HepG2 (cell line): Measurements from ENCODE around the gene NINL. TPM values are rescaled to one million over a fixed set of nuclear protein-coding genes. Genes with fewer than 3 reads are reported as not detected.

Experiments
- ASH2L ChIP-seq: fragments of 300-600, 200-600 bp; sonication (generic); IDR thresholded peaks from 2 replicates; pipeline ENCODE4 v1.7.0; 2017; ENCODE audit warnings: low read depth, mild to moderate bottlenecking, moderate library complexity, mixed read lengths, low read length; ENCODE audit not compliant: insufficient read length
- ATF7-NPFF ChIP-seq: sonication (generic); formaldehyde crosslinking; IDR thresholded peaks from 2 replicates; pipeline ENCODE4 v1.8.1; 2023; ENCODE audit warnings: mild to moderate bottlenecking, low read depth, missing genetic modification reagents, moderate library complexity
- CREM ChIP-seq, 2 experiments: sonication (generic) in 1 of 2; formaldehyde crosslinking in 1 of 2; IDR thresholded peaks; 2 replicates each; pipeline versions ENCODE4 v1.4.0 to v1.6.1; 2016 to 2020; ENCODE audit warnings: antibody characterized with exemption in 1 of 2, mild to moderate bottlenecking in 1 of 2, missing genetic modification reagents in 1 of 2
- ELK4 ChIP-seq: sonication (generic); formaldehyde crosslinking; IDR thresholded peaks from 2 replicates; pipeline ENCODE4 v1.9.0; 2021; ENCODE audit warnings: missing genetic modification reagents, borderline replicate concordance
- HMG20A ChIP-seq: IDR thresholded peaks from 2 replicates; pipeline ENCODE4 v1.6.1; 2016; ENCODE audit warnings: borderline replicate concordance
- HMGA1 ChIP-seq: sonication (generic); formaldehyde crosslinking; conservative IDR thresholded peaks from 2 replicates; pipeline ENCODE4 v1.4.0; 2020; ENCODE audit warnings: missing genetic modification reagents
- KLF15 ChIP-seq: sonication (generic); formaldehyde crosslinking; IDR thresholded peaks from 2 replicates; pipeline ENCODE4 v1.8.1; 2023; ENCODE audit warnings: borderline replicate concordance, mild to moderate bottlenecking, inconsistent platforms, missing genetic modification reagents, mixed read lengths
- MLLT10 ChIP-seq: sonication (generic); formaldehyde crosslinking; IDR thresholded peaks from 2 replicates; pipeline ENCODE4 v1.4.0; 2020; ENCODE audit warnings: missing genetic modification reagents
- NFKB2 ChIP-seq: sonication (generic); formaldehyde crosslinking; IDR thresholded peaks from 2 replicates; pipeline ENCODE4 v1.4.0; 2020; ENCODE audit warnings: missing genetic modification reagents, borderline replicate concordance
- PHB2 ChIP-seq: fragments of 450-650 bp; IDR thresholded peaks from 2 replicates; pipeline ENCODE4 v1.6.1; 2018; ENCODE audit not compliant: partially characterized antibody
- PRDM4 ChIP-seq: sonication (generic); formaldehyde crosslinking; IDR thresholded peaks from 2 replicates; pipeline ENCODE4 v1.9.0; 2021; ENCODE audit warnings: missing genetic modification reagents, borderline replicate concordance
- SIN3B ChIP-seq: fragments of 150-350 bp; IDR thresholded peaks from 2 replicates; pipeline ENCODE4 v1.6.1; 2014; ENCODE audit warnings: low read length
- ZFP1 ChIP-seq: IDR thresholded peaks from 2 replicates; pipeline ENCODE4 v1.6.1; 2016
- ZFP41 ChIP-seq: sonication (generic); formaldehyde crosslinking; IDR thresholded peaks from 2 replicates; pipeline ENCODE4 v1.4.0; 2020; ENCODE audit warnings: mild to moderate bottlenecking, missing genetic modification reagents, borderline replicate concordance
- ZMAT5 ChIP-seq: sonication (generic); formaldehyde crosslinking; IDR thresholded peaks from 2 replicates; pipeline ENCODE4 v1.5.0; 2020; ENCODE audit warnings: mild to moderate bottlenecking, low read depth, missing genetic modification reagents, borderline replicate concordance
- ZNF160 ChIP-seq: sonication (generic); formaldehyde crosslinking; IDR thresholded peaks from 2 replicates; pipeline ENCODE4 v1.8.0; 2022; ENCODE audit warnings: mild to moderate bottlenecking, inconsistent platforms, missing genetic modification reagents
- ZNF280B ChIP-seq: sonication (generic); formaldehyde crosslinking; IDR thresholded peaks from 2 replicates; pipeline ENCODE4 v1.5.0; 2020; ENCODE audit warnings: missing genetic modification reagents, mild to moderate bottlenecking, borderline replicate concordance
- ZNF326 ChIP-seq: sonication (generic); formaldehyde crosslinking; IDR thresholded peaks from 2 replicates; pipeline ENCODE4 v1.4.0; 2020; ENCODE audit warnings: missing genetic modification reagents, borderline replicate concordance
- ZNF432 ChIP-seq: sonication (generic); formaldehyde crosslinking; IDR thresholded peaks from 2 replicates; pipeline ENCODE4 v1.5.0; 2020; ENCODE audit warnings: missing genetic modification reagents, mild to moderate bottlenecking, borderline replicate concordance
- ZNF468 ChIP-seq: sonication (generic); formaldehyde crosslinking; IDR thresholded peaks from 2 replicates; pipeline ENCODE4 v1.8.0; 2022; ENCODE audit warnings: mild to moderate bottlenecking, moderate library complexity, missing genetic modification reagents
- ZNF570 ChIP-seq: sonication (generic); formaldehyde crosslinking; IDR thresholded peaks from 2 replicates; pipeline ENCODE4 v1.4.0; 2020; ENCODE audit warnings: mild to moderate bottlenecking, missing genetic modification reagents, borderline replicate concordance
- ZNF639 ChIP-seq: conservative IDR thresholded peaks from 2 replicates; pipeline ENCODE4 v1.6.1; 2018; ENCODE audit warnings: missing genetic modification reagents
- polyA plus RNA-seq, 8 experiments: library from polyadenylated mRNA; depleted of rRNA in 3 of 8; stranded (reverse) in 7 of 8; unstranded in 1 of 8; fragments of >200 nt; fragmentation: Illumina TruSeq in 4 of 8; extraction: Trizol in 4 of 8; gene quantifications; 2 replicates each; pipeline versions ENCODE4 v1.2.1 to v1.2.3, GENCODE V29; 2011 to 2016; ENCODE audit warnings: low read depth in 4 of 8, missing spikeins in 1 of 8, mixed read lengths in 1 of 8; ENCODE audit not compliant: insufficient read depth in 1 of 8
- total RNA-seq, 5 experiments: library from RNA; depleted of rRNA; stranded (reverse); fragments of >200 nt; fragmentation: Illumina TruSeq; extraction: Trizol; gene quantifications; 2 replicates each; pipeline ENCODE4 v1.2.3, GENCODE V29; 2016; ENCODE audit warnings: low read depth in 1 of 5

Gene NINL
- total and polyA plus RNA-seq, 2 of the 13 experiments (the other 11 are each of a cell fraction or from before 2014, with no cell fraction given), result 32.3 to 34.3 TPM

GRCh38 chr20:25407311-25408169 lies 177.8 kb downstream of the NINL start, which contains the start of gene GINS1 (continued):
- TF ChIP-seq PRDM4 (CRISPR knock-in tag), result no peak; the same call in 1 of the 2 replicates
- peak; percentile 92 for TF ChIP-seq MLLT10 (CRISPR knock-in tag)
- peak; percentile 89; the same call in 1 of the 2 replicates for TF ChIP-seq ZNF468 (CRISPR knock-in tag)
- TF ChIP-seq ZNF160 (CRISPR knock-in tag), result peak; percentile 96
- TF ChIP-seq CREM (IDR thresholded peaks at IDR 0.05), result peak; percentile 82
- TF ChIP-seq CREM (CRISPR knock-in tag; IDR thresholded peaks at IDR 0.05), result no peak
- TF ChIP-seq PHB2, result no peak
- TF ChIP-seq ELK4 (CRISPR knock-in tag), result peak; percentile 90; the same call in 1 of the 2 replicates
- peak; percentile 100 for TF ChIP-seq ATF7-NPFF (CRISPR knock-in tag)
- peak; percentile 93; the same call in 1 of the 2 replicates for TF ChIP-seq ZNF570
- peak; percentile 98 for TF ChIP-seq ZFP41 (CRISPR knock-in tag)
- TF ChIP-seq ZNF432 (CRISPR knock-in tag), result no peak
- TF ChIP-seq HMG20A (CRISPR knock-in tag), result 0 out of 2 replicates have a peak, but pooled peaks have one; percentile 15
- peak; percentile 95 for TF ChIP-seq SIN3B
- TF ChIP-seq NFKB2 (CRISPR knock-in tag), result peak; percentile 100
- TF ChIP-seq ZMAT5 (CRISPR knock-in tag), result no peak
- peak; percentile 97 for TF ChIP-seq KLF15 (CRISPR knock-in tag)
- TF ChIP-seq ZNF326 (CRISPR knock-in tag), result no peak
- peak; percentile 99 for TF ChIP-seq ZNF280B (CRISPR knock-in tag)
- TF ChIP-seq ASH2L, result peak; percentile 100
- no peak for TF ChIP-seq HMGA1 (CRISPR knock-in tag)
- peak; percentile 91 for TF ChIP-seq ZNF639 (CRISPR knock-in tag)
- TF ChIP-seq ZFP1 (CRISPR knock-in tag), result peak; percentile 82; the same call in 1 of the 2 replicates
